GM19193 (cell line): ENCODE results near the gene KCNH1.

ENCODE experiments used
- POLR2A ChIP-seq: IDR thresholded peaks from 4 replicates; pipeline ENCODE4 v1.6.1; 2011; ENCODE audit not compliant: insufficient read depth, insufficient read length; ENCODE audit errors: extremely low read depth

KCNH1 gene

DNA sequence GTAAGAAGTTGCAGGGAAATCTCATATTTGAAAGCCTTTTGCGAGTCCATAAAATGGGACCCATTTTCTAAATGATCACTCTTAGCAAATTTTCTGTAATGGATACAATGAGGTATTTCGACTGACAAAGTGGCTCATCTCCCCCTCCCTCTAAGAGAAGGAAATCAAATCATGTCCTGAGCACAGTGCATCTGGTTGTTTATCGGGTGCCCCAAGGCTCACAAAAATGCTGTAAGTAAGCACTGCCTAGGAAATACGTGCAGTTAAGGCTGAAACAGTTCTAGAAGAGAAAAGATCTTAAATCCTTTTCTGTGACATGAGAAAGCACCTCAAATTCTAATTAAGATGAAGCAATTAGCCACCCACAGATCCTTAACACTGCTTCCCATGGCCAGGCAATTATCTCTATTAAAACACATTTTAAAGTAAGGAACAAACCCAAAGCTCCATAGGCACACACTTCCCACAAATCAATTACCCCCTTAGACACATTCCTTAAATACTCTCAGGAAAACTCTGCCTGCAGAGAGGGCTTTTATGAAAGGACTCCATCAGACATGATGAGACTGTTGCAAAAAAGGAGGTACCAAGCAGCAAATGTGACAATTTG is 216.3 kb downstream of the KCNH1 start:
- TF ChIP-seq POLR2A: no peak

- TF ChIP-seq POLR2A: no peak
Observed at GRCh38 chr1:210916548-210916947, 217.4 kb downstream of the KCNH1 start.

DNA sequence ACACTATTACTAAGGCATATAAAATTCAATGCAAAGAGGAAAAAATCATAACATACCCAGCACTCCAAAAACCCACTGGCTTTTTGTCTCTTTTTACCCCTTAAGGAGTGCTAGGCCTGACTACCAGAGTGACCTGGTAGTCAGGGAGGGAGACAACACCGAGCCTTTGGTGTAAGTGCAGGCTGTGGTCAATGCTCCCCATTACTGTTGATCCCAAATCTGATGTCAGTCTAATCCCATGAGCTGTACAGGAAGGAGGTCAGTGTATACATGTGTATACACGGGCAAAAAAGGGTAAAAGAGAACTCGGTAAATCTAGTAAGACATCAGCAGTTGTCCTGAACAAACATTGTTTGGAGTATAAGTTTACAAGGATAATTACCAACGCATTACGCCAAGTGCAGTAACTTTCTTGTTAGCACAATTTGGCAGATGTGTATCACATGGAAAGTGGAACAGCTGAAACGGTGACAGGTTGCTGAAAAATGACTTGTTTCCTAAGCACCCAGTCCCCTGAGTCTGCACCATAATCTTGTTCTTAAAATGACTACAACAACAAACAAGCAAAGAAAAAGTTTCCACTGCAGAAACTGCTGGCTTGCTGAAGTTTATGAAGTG is 217.9 kb downstream of the KCNH1 start:
- TF ChIP-seq POLR2A: no peak

- TF ChIP-seq POLR2A: no peak
Observed at GRCh38 chr1:210912752-210913151, 221.2 kb downstream of the KCNH1 start.

DNA sequence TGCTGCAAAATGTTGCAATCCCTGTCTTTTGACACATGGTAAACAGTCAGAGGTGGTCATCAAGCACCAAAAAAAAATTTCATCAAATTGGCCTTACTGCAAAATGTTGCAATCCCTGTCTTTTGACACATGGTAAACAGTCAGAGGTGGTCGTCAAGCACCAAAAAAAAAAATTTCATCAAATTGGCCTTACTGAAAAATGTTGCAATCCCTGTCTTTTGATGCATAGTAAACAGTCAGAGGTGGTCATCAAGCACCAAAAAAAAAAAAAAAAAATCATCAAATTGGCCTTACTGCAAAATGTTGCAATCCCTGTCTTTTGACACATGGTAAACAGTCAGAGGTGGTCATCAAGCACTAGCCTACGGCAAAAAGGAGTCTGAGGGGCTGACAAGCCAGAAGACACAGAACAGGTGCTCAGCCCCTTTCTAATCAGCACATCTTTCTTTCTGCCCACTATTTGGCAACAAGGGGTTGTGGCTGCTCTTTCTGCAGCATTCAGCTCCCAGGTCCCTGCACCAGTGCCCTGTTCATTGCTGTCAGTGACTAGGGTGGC is 223.8 kb downstream of the KCNH1 start:
- TF ChIP-seq POLR2A: no peak

GRCh38 chr1:210908791-210909190 is 225.2 kb downstream of the KCNH1 start:
- TF ChIP-seq POLR2A: no peak

- no peak for TF ChIP-seq POLR2A
Observed at GRCh38 chr1:210908257-210908656, 225.7 kb downstream of the KCNH1 start.

- no peak for TF ChIP-seq POLR2A
Observed at GRCh38 chr1:210907251-210907805, 226.6 kb downstream of the KCNH1 start.

DNA sequence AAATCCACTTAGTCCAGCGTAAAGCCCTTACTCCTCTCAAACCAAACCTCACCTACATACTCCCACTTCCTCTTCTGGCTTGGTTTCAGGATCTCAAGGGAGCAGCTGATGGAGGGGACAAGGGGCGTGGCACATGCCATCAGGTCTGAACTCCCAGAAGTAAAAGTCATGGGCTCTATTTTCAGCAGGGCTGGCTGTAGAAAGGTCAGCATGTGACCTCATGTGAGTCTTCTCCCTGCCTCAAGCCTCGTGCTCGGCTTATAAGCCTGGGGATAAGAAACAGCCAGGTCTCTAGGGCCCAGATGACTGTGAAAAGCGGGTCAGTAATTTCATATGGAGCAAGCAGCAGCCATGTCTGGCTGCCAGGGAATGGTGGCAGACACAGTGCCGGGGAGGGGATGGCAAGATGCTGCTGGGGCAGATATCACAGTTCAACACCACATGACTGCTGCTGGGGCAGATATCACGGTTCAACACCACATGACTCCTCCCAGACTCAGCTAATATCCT is 227.9 kb downstream of the KCNH1 start:
- TF ChIP-seq POLR2A: no peak

DNA sequence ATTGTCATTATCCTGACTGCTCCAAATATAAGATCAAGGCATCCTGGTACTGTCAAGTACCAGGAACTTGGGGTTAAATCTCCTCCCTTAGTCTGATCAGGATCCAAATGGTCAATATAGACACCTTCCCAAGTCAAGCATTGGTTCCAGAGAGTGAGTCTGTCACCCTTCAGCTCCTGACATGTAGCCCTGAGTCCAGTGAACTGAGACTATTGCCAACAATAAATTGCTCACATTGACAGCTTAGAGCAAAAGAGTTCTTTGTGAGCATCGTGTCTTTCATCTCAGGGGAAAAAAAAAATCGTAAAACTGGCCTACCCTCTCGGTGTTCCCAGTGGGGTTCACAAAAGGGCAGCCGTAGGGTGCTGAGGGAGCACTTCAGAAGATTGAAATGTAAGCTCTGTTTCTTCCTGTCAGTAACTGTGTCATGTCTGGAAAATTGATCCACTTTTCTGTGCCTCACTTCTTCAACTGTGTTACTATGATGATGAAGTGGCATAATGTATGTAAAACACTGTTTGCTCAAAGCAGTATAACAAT is 228.5 kb downstream of the KCNH1 start:
- TF ChIP-seq POLR2A: no peak

- no peak for TF ChIP-seq POLR2A
Observed at GRCh38 chr1:210901981-210902770, 231.8 kb downstream of the KCNH1 start.

- no peak for TF ChIP-seq POLR2A
Observed at GRCh38 chr1:210900820-210901219, 233.1 kb downstream of the KCNH1 start.

DNA sequence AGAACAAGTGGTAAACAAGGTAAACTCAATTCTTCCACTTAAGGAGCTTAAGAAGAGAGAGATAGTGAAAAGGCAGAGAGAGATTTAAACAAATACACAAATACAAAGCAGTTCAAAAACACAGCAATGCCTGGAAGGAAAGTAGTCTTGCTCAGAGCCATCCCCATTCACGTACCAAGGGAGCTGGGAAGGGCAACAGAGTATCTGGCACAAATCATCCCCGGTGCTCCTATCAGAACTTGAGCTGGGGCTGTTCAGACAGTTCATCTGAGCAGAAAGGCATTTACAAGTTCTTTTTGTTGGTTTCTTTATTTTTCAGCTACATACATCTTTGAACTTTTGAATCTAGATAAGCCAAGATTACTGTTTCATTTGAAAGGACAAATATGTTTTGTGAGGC is 233.9 kb downstream of the KCNH1 start:
- TF ChIP-seq POLR2A: no peak

GRCh38 chr1:210899676-210900075 is 234.3 kb downstream of the KCNH1 start:
- TF ChIP-seq POLR2A: no peak

GRCh38 chr1:210898473-210898872 is 235.5 kb downstream of the KCNH1 start:
- TF ChIP-seq POLR2A: no peak
